ENCODE measurements around the gene GZMM. TPM values are rescaled to one million over a fixed set of nuclear protein-coding genes. Genes with fewer than 3 reads are reported as not detected.

GZMM gene
- total and polyA plus RNA-seq, 2 of the 13 experiments (the other 11 are each of a cell fraction or from before 2014, with no cell fraction given): 0.07 TPM; not detected in 1

GRCh38 chr19:558770-559439 lies 15.1 kb downstream of the GZMM start (continued):
- TF ChIP-seq, protein P1, sequence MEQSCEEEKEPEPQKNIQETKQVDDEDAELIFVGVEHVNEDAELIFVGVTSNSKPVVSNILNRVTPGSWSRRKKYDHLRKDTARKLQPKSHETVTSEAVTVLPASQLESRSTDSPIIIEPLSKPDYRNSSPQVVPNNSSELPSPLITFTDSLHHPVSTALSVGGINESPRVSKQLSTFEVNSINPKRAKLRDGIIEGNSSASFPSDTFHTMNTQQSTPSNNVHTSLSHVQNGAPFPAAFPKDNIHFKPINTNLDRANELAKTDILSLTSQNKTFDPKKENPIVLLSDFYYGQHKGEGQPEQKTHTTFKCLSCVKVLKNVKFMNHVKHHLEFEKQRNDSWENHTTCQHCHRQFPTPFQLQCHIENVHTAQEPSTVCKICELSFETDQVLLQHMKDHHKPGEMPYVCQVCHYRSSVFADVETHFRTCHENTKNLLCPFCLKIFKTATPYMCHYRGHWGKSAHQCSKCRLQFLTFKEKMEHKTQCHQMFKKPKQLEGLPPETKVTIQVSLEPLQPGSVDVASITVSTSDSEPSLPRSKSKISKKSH (CRISPR knock-in tag; IDR thresholded peaks at IDR 0.05; ENCODE audit: borderline replicate concordance): no peak
- TF ChIP-seq POLR2A (IDR thresholded peaks at IDR 0.05; ENCODE audit: insufficient read depth in 1 of 2, low read depth in 2 of 2, low read length in 2 of 2): peak in 1 of 2 experiments; percentile 52; a peak in 2 of 4 replicates
- TF ChIP-seq ZFY (CRISPR knock-in tag; IDR thresholded peaks at IDR 0.05): peak; percentile 55; the same call in 1 of the 2 replicates
- TF ChIP-seq, protein P2, sequence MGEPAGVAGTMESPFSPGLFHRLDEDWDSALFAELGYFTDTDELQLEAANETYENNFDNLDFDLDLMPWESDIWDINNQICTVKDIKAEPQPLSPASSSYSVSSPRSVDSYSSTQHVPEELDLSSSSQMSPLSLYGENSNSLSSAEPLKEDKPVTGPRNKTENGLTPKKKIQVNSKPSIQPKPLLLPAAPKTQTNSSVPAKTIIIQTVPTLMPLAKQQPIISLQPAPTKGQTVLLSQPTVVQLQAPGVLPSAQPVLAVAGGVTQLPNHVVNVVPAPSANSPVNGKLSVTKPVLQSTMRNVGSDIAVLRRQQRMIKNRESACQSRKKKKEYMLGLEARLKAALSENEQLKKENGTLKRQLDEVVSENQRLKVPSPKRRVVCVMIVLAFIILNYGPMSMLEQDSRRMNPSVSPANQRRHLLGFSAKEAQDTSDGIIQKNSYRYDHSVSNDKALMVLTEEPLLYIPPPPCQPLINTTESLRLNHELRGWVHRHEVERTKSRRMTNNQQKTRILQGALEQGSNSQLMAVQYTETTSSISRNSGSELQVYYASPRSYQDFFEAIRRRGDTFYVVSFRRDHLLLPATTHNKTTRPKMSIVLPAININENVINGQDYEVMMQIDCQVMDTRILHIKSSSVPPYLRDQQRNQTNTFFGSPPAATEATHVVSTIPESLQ (CRISPR knock-in tag; conservative IDR thresholded peaks at IDR 0.05): 0 out of 2 replicates have a peak, but pooled peaks have one; percentile 63
- peak; percentile 80; the same call in 1 of the 2 replicates for TF ChIP-seq FOXK1 (CRISPR knock-in tag; IDR thresholded peaks at IDR 0.05; ENCODE audit: borderline replicate concordance, low read depth)
- no peak for TF ChIP-seq ZSCAN20 (CRISPR knock-in tag; IDR thresholded peaks at IDR 0.05; ENCODE audit: borderline replicate concordance)
- peak; percentile 83; the same call in 1 of the 2 replicates for TF ChIP-seq ZBTB7A (CRISPR knock-in tag; IDR thresholded peaks at IDR 0.05)
- TF ChIP-seq, protein P3, sequence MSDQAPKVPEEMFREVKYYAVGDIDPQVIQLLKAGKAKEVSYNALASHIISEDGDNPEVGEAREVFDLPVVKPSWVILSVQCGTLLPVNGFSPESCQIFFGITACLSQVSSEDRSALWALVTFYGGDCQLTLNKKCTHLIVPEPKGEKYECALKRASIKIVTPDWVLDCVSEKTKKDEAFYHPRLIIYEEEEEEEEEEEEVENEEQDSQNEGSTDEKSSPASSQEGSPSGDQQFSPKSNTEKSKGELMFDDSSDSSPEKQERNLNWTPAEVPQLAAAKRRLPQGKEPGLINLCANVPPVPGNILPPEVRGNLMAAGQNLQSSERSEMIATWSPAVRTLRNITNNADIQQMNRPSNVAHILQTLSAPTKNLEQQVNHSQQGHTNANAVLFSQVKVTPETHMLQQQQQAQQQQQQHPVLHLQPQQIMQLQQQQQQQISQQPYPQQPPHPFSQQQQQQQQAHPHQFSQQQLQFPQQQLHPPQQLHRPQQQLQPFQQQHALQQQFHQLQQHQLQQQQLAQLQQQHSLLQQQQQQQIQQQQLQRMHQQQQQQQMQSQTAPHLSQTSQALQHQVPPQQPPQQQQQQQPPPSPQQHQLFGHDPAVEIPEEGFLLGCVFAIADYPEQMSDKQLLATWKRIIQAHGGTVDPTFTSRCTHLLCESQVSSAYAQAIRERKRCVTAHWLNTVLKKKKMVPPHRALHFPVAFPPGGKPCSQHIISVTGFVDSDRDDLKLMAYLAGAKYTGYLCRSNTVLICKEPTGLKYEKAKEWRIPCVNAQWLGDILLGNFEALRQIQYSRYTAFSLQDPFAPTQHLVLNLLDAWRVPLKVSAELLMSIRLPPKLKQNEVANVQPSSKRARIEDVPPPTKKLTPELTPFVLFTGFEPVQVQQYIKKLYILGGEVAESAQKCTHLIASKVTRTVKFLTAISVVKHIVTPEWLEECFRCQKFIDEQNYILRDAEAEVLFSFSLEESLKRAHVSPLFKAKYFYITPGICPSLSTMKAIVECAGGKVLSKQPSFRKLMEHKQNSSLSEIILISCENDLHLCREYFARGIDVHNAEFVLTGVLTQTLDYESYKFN (CRISPR knock-in tag; conservative IDR thresholded peaks at IDR 0.05): peak; percentile 90
- no peak for TF ChIP-seq FLYWCH1 (CRISPR knock-in tag; IDR thresholded peaks at IDR 0.05)
- TF ChIP-seq ZNF746 (CRISPR knock-in tag; IDR thresholded peaks at IDR 0.05): peak; percentile 60; the same call in 1 of the 2 replicates
- TF ChIP-seq GABPB1 (CRISPR knock-in tag; IDR thresholded peaks at IDR 0.05): 0 out of 2 replicates have a peak, but pooled peaks have one; percentile 20
- peak; percentile 96; the same call in 1 of the 2 replicates for TF ChIP-seq FOXO1 (CRISPR knock-in tag; IDR thresholded peaks at IDR 0.05)
- TF ChIP-seq ZMAT3 (CRISPR knock-in tag; conservative IDR thresholded peaks at IDR 0.05): peak; percentile 72; the same call in 1 of the 2 replicates
- TF ChIP-seq ZNF883 (CRISPR knock-in tag; IDR thresholded peaks at IDR 0.05; ENCODE audit: not compliant biosample characterization): peak; percentile 7
- TF ChIP-seq HDAC1 (CRISPR knock-in tag; IDR thresholded peaks at IDR 0.05): peak; percentile 58
- peak; percentile 35; the same call in 1 of the 2 replicates for TF ChIP-seq ZNF574 (CRISPR knock-in tag; IDR thresholded peaks at IDR 0.05)
- peak; percentile 48; the same call in 1 of the 2 replicates for TF ChIP-seq SP4 (CRISPR knock-in tag; IDR thresholded peaks at IDR 0.05)
- TF ChIP-seq, protein P4, sequence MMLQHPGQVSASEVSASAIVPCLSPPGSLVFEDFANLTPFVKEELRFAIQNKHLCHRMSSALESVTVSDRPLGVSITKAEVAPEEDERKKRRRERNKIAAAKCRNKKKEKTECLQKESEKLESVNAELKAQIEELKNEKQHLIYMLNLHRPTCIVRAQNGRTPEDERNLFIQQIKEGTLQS (CRISPR knock-in tag; IDR thresholded peaks at IDR 0.05): no peak
- peak; percentile 56; the same call in 1 of the 2 replicates for TF ChIP-seq GATAD2A (CRISPR knock-in tag; IDR thresholded peaks at IDR 0.05)

Data from HepG2 (cell line).